GM21528 (cell line): ENCODE measurements around the gene DPY19L1.
A peak's percentile ranks its signal among the peaks of the same experiment; 100 is the strongest.
"Not testable (repeated sequence)": the region's sequence is repeated elsewhere in the genome, so short reads cannot be mapped to it uniquely, and the experiment has no call there.

ENCODE experiments used
- ATAC-seq: cut with Tn5 transposase; IDR thresholded peaks from one replicate; pipeline ENCODE4 v1.9.1; 2021; ENCODE audit warnings: mild to moderate bottlenecking, moderate library complexity; ENCODE audit not compliant: unreplicated experiment, low FRiP score

DPY19L1 gene

DNA sequence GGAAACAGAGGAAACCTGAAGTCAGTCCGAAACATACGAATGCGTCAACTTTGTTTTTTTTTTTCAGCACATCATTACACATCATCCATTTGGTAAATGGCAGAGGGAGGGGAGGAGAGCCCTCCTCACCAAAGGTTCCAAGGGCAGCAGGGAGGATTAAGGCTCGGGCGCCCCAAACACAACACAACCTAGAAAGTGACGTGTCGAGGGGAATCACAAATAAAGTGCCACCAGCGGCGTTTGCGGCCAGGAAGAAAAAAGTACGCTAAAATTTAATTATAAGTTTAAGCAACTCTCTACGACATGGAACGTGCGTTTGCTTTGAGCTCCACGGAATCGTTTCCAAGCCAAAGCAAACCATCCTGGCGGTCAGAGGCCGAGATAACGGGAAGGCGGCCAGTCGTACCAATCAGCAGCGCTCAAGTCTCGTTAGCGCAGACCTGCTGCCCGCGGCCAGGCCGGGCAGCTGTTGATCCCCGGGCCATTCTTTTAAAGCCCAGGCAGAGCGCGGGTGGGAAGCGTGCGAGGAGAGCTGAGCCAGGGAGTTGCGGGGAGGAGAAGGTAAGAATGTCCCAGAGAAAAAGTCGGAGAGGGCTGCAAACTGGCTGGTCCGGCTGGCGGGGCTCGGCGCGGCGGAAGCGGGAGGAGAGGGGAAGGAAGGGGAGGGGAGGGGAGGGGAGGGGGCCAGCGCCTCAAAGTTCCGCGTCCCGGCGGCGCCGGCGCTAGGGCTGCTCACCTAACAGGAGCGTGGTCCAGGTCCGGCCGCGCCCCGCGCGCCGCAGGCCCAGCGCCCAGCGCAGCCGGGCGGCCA, 719 bp downstream of the DPY19L1 start:
- peak; percentile 26 for ATAC-seq

- no peak for ATAC-seq
Observed at GRCh38 chr7:35035511-35035961, 1.7 kb downstream of the DPY19L1 start.

GRCh38 chr7:35032166-35032565, 5.1 kb downstream of the DPY19L1 start:
- ATAC-seq: no peak

DNA sequence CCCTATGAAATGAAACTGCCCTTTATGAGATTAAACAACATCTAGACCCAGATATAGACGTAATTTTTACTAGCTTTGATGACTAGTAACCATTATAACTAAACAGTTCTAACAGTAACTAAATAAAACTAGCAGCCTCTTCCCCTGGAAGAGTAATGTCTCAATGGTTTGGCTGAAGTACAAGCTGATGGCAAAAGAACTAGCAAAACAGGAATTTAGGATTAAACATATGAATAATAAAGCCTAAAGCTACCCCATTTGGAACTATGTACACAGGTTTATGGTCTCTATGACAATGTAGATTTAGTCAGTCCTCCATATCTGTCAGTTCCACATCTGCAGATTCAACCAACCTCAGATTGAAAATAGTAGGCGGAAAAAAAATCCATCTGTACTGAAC, 6.4 kb downstream of the DPY19L1 start:
- ATAC-seq: no peak

GRCh38 chr7:35029311-35029710, 8.0 kb downstream of the DPY19L1 start:
- ATAC-seq: no peak

GRCh38 chr7:35026150-35026549, 11.1 kb downstream of the DPY19L1 start:
- no peak for ATAC-seq

DNA sequence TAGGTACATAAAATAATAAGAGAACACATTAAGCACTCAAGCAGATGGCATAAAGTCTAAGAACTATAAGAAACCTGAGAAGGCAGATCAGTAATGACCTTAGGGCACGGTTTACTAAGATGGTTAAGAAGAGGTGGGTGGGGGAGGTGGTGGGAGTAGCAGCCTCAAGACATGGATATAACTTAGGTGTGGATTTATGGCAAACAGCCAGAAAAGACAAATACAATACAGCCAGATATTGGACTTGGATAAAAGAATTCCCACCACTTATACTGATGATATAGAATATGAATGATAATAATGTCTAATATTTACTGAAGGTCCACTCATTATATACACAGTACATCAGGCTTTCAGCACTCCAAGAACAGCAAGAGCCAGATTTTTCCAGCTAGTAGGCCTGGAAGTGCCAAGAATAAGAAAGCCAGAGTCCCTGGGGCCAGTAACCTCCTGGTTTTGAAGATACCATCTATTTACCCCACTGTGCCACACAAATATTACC, 11.9 kb downstream of the DPY19L1 start:
- no peak for ATAC-seq

GRCh38 chr7:35024298-35024697, 13.0 kb downstream of the DPY19L1 start:
- no peak for ATAC-seq

DNA sequence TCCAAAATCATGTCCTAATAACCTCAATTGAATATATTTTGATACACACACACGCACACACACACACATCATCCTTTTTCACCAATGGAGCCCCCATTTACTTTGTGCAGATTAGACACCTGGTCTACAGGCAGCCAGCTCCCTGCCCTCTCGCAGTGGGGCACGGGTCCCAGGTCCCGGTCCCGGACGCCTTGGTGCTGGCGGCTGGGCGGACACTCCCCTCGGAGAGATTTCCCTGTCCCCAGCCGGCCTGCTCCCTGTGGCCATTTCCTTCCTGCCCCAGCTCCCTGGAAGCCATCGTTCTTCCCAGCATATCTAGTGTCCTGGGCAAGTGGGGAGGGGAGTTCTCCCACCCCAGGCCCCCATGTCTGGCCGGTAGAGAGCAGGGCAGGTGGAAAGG, 14.6 kb downstream of the DPY19L1 start:
- ATAC-seq: no peak

- no peak for ATAC-seq
Observed at GRCh38 chr7:35021445-35021844, 15.8 kb downstream of the DPY19L1 start.

DNA sequence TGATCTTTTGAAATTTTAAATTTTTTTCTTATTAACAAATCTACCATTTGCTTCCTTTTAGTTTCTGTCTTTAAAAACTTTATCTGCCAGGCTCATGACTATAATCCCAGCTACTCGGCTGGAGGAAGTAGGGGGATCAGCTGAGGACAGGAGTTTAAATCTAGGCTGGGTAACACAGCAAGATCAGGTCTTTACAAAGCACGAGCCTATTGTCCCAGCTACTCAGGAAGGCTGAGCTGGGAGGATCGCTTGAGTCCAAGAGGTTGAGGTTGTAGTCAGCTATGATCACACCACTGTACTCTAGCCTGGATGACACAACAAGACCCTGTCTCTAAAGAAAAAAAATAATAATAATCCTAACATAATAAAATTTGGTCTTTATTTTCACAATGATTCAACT, 17.5 kb downstream of the DPY19L1 start:
- no peak for ATAC-seq

DNA sequence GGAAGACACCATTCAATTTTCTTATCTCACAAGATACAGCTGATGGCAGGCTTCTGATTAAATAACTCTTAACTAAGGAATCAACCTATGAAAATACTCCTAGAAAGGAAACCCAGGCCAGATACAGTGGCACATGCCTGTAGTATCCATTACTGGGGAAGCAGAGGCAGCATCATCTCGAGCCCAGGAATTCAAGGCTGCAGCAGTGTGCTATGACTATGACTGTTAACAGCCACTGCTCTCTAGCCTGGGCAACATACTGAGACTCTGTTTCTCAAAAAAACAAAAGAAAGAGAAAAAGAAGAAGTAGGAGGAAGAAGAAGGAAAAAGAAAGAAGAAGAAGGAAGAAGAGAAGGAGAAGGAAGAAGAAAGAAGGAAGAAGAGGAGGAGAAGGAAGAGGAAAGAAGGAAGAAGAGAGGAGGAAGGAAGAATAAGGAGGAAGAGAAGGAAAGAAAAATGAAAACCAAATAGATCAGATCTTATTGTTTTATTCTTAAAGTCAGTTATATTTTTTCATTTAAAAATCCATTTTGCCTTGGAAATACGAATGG, 18.0 kb downstream of the DPY19L1 start:
- no peak for ATAC-seq

GRCh38 chr7:35015346-35015859, 21.9 kb downstream of the DPY19L1 start:
- no peak for ATAC-seq

DNA sequence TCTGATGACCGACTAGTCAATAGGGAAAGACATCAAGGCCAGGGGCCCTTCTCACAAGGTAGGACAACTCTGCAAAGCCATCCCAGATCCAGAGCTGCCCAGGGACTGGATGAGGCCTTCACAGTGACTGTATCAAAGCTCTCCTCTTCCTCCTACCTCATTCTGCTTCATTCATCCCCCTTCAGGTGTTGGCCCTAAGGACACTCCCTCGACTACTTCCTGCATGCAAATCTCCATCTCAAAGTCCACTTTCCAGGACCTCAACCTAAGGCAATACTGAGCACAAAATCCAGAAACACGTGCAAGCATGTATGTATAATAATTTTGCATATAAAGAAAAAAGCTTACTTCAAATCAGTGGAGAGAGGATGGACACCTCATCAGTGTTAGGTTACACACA, 25.1 kb downstream of the DPY19L1 start:
- no peak for ATAC-seq

GRCh38 chr7:35011085-35011484, 26.2 kb downstream of the DPY19L1 start:
- ATAC-seq: no peak

GRCh38 chr7:35007768-35008167, 29.5 kb downstream of the DPY19L1 start:
- no peak for ATAC-seq

- no peak for ATAC-seq
Observed at GRCh38 chr7:35004531-35005095, 32.7 kb downstream of the DPY19L1 start.

GRCh38 chr7:35003679-35004303, 33.5 kb downstream of the DPY19L1 start:
- ATAC-seq: no peak

- not testable (repeated sequence) for ATAC-seq
Observed at GRCh38 chr7:35003177-35003650, 34.1 kb downstream of the DPY19L1 start.

GRCh38 chr7:34998335-34998734, 39.0 kb downstream of the DPY19L1 start:
- not testable (repeated sequence) for ATAC-seq
